Cardiac muscle cell (in vitro differentiated cells and primary cell): ENCODE data around the gene ANKRD13A. TPM values are rescaled to one million over a fixed set of nuclear protein-coding genes. Genes with fewer than 3 reads are reported as not detected.
A peak's percentile ranks its signal among the peaks of the same experiment; 100 is the strongest.

Experiments
- DNase-seq, 2 donors: peaks; one replicate each; pipeline versions ENCODE4 v3.0.0 to v3.0.0-alpha.2; 2010 to 2017; ENCODE audit warnings: low read depth in 1 of 2, low spot score in 1 of 2
- H3K27ac ChIP-seq: fragments of 200-600 bp; sonication (generic); 2 replicates; pipeline ENCODE4 v1.5.1; 2016
- H3K27me3 ChIP-seq: fragments of 200-600 bp; sonication (generic); 2 replicates; pipeline ENCODE4 v1.6.0; 2016; ENCODE audit warnings: control low read depth
- H3K36me3 ChIP-seq: fragments of 200-600 bp; sonication (generic); 2 replicates; pipeline ENCODE4 v1.5.1; 2016; ENCODE audit warnings: control low read depth
- H3K4me1 ChIP-seq: fragments of 200-600 bp; sonication (generic); 2 replicates; pipeline ENCODE4 v1.8.1; 2017; ENCODE audit warnings: low read depth, mild to moderate bottlenecking, mixed run types
- H3K4me3 ChIP-seq: fragments of 200-600 bp; sonication (generic); 2 replicates; pipeline ENCODE4 v1.5.1; 2016; ENCODE audit warnings: mild to moderate bottlenecking
- H3K9me3 ChIP-seq: fragments of 200-600 bp; sonication (generic); 2 replicates; pipeline ENCODE4 v1.5.1; 2017; ENCODE audit warnings: low read depth, mild to moderate bottlenecking, control low read depth
- CTCF ChIP-seq: IDR thresholded peaks from 2 replicates; pipeline ENCODE4 v1.5.1; 2012; ENCODE audit warnings: low read depth, mild to moderate bottlenecking, low read length
- polyA plus RNA-seq: library from polyadenylated mRNA; unstranded; fragments of >200 nt; fragmentation: Nextera tagmentation; extraction: Ambion mirVana; gene quantifications from 2 replicates; pipeline ENCODE4 v1.2.1, GENCODE V29; 2016
- total RNA-seq: library from RNA; depleted of rRNA; stranded (reverse); fragments of >200 nt; gene quantifications from 2 replicates; pipeline ENCODE4 v1.2.3, GENCODE V29; 2016

ANKRD13A gene
- total RNA-seq: 77.2 and 131 TPM in 2 replicates
- polyA plus RNA-seq: 25.5 and 26.9 TPM in 2 replicates

DNA sequence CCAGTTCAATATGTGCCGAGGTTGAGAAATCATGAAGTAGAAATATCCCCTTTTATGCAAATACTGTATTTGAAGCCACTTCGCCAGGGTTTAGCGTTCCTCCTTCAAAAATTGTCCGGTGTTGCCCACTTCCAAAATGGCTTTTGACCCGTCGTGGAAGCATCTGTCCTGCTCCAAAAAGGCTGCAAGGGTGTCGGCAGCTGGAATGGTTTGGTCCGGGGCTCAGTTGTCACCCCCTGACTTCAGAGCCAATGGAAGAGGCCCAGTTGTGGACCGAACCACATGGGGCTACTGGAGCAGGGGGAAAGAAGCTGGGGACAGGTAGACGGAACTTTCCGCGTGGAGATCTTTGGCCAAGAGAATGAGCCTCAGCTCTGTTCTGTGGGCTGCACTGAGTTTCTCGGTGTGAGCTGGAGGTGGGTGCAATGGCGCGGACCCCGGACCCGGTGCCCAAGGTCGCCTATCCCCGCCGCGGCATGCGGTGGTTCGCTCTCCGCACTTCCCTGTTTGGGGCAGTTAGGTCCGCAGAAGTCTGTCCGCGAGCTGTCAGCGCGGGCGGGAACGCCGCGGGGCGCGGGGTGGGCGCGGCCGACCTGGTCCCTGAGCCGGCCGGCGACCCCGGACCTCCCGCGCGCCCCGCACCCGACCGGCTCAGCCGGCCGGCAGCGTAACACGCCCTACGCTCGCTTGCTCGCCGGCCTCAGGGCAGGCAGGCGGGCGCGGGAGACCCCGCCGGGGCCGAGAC is at the start of gene ANKRD13A:
Gene ANKRD13A (plus strand): TSS at position 527 of the 745 bp plus-strand sequence. CDS start 259 bp downstream, outside the sequence.
- TF ChIP-seq CTCF: no peak
- Histone ChIP-seq H3K9me3 (no peaks in the 10 kb centered on the region), H3K27me3 (no peaks in the 10 kb centered on the region), H3K36me3 (no peaks in the 10 kb centered on the region), H3K27ac (peak within 1 kb of the TSS; percentile 99), H3K4me1 (no peaks in the 10 kb centered on the region), H3K4me3 (peak within 1 kb of the TSS; percentile 88)
- peak; percentile 92 to 98 for DNase-seq

DNA sequence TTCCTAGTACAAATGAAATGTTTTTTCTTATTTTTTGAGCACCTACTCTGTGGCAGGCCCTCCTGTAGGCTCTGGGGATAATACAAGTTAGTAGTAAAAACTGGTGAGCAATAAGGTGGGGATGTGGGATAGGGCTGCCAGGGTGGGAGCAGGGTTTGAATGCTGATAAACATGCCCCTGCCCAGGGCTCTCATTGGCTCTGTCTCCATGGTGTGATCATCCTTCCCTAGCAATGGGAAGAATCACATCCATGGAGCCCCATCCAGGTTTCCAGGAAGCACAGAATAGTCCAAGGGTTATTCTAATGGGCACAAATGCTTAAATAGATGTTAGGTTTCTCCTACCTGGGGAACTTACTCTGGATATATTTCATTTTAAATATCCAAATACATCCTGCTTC is 48.6 kb upstream of the ANKRD13A start:
- DNase-seq: no peak
- H3K4me3 ChIP-seq: no peak overlapping the region
- H3K27me3 ChIP-seq: no peaks in the 10 kb centered on the region
- no peak for TF ChIP-seq CTCF
- H3K4me1 ChIP-seq: peaks cover 38% of the 10 kb centered on the region
- peak overlapping the region; percentile 84 for H3K27ac ChIP-seq
- H3K36me3 ChIP-seq: peaks cover 18% of the 10 kb centered on the region
- no peaks in the 10 kb centered on the region for H3K9me3 ChIP-seq

DNA sequence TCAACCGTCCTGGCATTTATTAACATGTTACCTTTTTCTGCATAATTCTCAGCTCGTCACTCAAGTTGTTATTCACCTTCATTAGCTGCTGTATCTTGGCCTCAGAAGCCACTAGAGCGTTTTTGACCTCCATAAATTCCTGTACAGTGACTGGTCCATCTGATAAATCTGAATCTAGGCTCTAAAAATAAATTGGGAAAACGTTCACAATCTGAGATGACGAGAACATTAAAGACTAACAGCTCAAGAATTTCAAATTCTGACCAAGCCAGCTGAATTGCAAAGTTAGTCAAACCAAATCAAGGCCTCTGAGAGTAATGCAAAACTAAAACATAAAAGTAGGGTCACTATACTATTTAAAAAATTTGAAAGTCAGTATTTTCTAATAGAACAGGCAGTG is 48.1 kb upstream of the ANKRD13A start:
- Histone ChIP-seq H3K36me3 (peaks cover 18% of the 10 kb centered on the region), H3K4me3 (no peak overlapping the region), H3K4me1 (peaks cover 38% of the 10 kb centered on the region), H3K9me3 (no peaks in the 10 kb centered on the region), H3K27ac (peak overlapping the region; percentile 84), H3K27me3 (no peaks in the 10 kb centered on the region)
- DNase-seq: peak in 1 of 2 donors; percentile 85
- no peak for TF ChIP-seq CTCF

GRCh38 chr12:109951751-109952150 is 47.5 kb upstream of the ANKRD13A start:
- H3K36me3 ChIP-seq: peaks cover 18% of the 10 kb centered on the region
- H3K4me3 ChIP-seq: no peak overlapping the region

DNA sequence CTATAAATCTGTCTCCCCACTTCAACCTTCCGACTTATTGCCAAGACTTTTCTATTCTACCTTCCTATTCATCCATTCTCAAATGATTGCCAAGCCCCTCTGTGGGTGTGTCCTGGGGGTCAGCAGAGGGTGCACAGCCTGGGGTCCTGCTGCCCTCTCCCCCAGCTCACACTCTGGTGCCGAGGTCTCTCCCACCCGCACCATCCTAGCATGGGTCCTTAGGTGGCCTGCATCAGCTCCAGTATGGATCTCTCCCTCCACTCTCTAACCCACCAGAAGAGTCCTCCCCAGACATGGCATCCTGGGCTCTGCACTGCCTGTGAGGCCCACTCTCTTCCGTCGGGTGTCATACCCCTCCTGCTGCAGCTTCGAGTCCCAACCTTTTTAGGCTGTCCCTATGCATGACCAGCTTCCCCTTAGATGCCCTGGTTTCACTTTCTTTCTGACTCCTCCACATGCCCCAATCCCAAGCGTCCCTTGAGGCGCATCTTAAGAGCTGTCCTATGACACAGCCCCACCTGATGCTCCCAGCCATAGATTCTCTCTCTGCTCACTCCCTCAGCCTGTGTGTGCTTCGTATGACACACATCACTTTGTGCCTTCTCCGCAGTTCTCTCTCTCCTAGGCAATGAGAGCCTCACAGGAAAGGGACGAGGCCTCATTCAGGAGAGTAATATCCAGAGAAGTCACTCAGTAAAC is 46.9 kb upstream of the ANKRD13A start:
- Histone ChIP-seq H3K4me3 (no peak overlapping the region), H3K4me1 (peaks cover 38% of the 10 kb centered on the region), H3K27ac (peak overlapping the region; percentile 84), H3K36me3 (peaks cover 18% of the 10 kb centered on the region), H3K9me3 (no peaks in the 10 kb centered on the region), H3K27me3 (no peaks in the 10 kb centered on the region)
- no peak for TF ChIP-seq CTCF
- no peak for DNase-seq

More at GRCh38 chr12:109951751-109952150, 47.5 kb upstream of the ANKRD13A start:
- Histone ChIP-seq H3K9me3 (no peaks in the 10 kb centered on the region), H3K4me1 (peaks cover 38% of the 10 kb centered on the region), H3K27me3 (no peaks in the 10 kb centered on the region), H3K27ac (peak overlapping the region; percentile 84)
- TF ChIP-seq CTCF: no peak
- DNase-seq: peak; percentile 55 to 76
